Chondrocyte (in vitro differentiated cells): ENCODE measurements around the gene NRXN3. TPM values are rescaled to one million over a fixed set of nuclear protein-coding genes. Genes with fewer than 3 reads are reported as not detected.

ENCODE experiments used
- DNase-seq: peaks from one replicate; pipeline ENCODE4 v3.0.0; 2021; ENCODE audit warnings: mixed read lengths, low spot score
- H3K27ac Mint-ChIP-seq: one replicate; pipeline ENCODE4 v1.8.0; 2021; ENCODE audit warnings: mild to moderate bottlenecking, moderate library complexity, mixed read lengths; ENCODE audit not compliant: unreplicated experiment
- H3K27me3 Mint-ChIP-seq: 2 replicates; pipeline ENCODE4 v1.8.0; 2021; ENCODE audit warnings: low read depth, mixed read lengths
- H3K36me3 Mint-ChIP-seq: 2 replicates; pipeline ENCODE4 v1.8.0; 2021; ENCODE audit warnings: low read depth, mixed read lengths
- H3K4me1 Mint-ChIP-seq: 2 replicates; pipeline ENCODE4 v1.8.0; 2021; ENCODE audit warnings: low read depth, mild to moderate bottlenecking, mixed read lengths
- H3K4me3 Mint-ChIP-seq: one replicate; pipeline ENCODE4 v1.8.0; 2021; ENCODE audit warnings: mild to moderate bottlenecking, moderate library complexity, mixed read lengths; ENCODE audit not compliant: unreplicated experiment
- H3K9me3 Mint-ChIP-seq: 2 replicates; pipeline ENCODE4 v1.8.0; 2021; ENCODE audit warnings: low read depth, mixed read lengths
- CTCF ChIP-seq: fragments of 200-600 bp; sonication (generic); IDR thresholded peaks from 2 replicates; pipeline ENCODE4 v1.5.0; 2021; ENCODE audit warnings: antibody characterized with exemption, mild to moderate bottlenecking, moderate library complexity
- total RNA-seq: library from RNA; stranded (reverse); gene quantifications from 3 replicates; pipeline ENCODE4 v1.2.1, GENCODE V29; 2021

NRXN3 gene
- total RNA-seq, 1 donor from 2014 or later: 7.9 TPM

- Mint-ChIP-seq H3K4me1 (peaks cover 73% of the 10 kb centered on the region), H3K27me3 (no peaks in the 10 kb centered on the region)
These were observed 1411.9 kb downstream of the NRXN3 start for GRCh38 chr14:79581912-79582576.

DNA sequence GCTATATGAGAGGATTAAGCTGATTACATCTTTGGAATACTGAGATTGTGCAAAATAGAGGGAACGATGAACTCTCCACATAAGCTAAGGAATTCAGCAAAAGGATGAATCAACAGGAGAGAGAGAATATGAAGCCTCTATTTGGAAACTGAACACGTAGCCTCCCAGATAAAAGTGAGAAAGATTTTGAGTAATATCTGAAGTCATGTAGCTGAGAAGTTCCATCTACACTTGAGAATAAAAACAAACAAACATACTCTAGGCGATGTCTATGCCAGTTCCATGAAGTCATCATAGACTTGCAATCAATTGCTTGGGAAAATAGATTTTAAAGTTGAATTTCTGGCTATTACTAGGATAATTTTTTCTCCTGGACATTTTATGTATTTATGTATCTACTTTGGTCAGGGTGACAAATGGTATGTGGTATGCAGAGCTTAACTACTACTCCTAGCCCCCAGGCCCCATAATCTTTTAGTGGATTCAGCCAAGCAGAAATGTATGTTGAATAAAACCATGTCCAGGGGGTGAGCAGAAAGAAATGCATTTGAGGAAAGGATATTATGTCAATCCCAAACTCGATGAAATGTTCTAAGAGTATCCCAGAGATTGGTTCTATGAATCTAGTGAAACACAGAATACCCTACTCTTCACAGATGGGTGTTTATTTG, 1413.7 kb downstream of the NRXN3 start:
- Mint-ChIP-seq H3K4me3 (no peak overlapping the region), H3K27ac (peak overlapping the region; percentile 47), H3K9me3 (no peaks in the 10 kb centered on the region), H3K27me3 (no peaks in the 10 kb centered on the region), H3K4me1 (peaks cover 80% of the 10 kb centered on the region), H3K36me3 (no peaks in the 10 kb centered on the region)
- no peak for TF ChIP-seq CTCF
- no peak for DNase-seq

More at GRCh38 chr14:79581912-79582576, 1411.9 kb downstream of the NRXN3 start:
- no peak for DNase-seq
- no peak for TF ChIP-seq CTCF
- no peak overlapping the region for H3K4me3 Mint-ChIP-seq
- no peaks in the 10 kb centered on the region for H3K36me3 Mint-ChIP-seq
- no peaks in the 10 kb centered on the region for H3K9me3 Mint-ChIP-seq
- peak overlapping the region; percentile 67 for H3K27ac Mint-ChIP-seq

DNA sequence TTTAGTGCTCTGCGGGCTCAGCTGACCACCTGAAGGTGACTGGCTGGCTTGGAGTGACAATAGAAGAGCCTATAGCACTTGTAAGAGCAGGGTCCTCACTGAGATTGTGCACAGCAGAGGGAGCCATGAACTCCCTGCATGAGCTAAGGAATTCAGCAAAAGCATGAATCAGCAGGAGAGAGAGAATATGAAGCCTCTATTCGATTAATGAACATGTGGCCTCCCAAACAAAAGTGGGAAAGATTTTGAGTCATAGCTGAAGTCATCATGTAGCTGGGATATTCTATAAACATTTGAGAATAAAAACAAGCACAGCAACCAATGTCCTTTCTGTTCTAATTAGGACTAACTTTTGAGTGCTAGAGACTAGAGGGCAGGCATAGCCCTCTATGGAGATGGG, 1414.5 kb downstream of the NRXN3 start:
- Mint-ChIP-seq H3K9me3 (no peaks in the 10 kb centered on the region), H3K27ac (peak overlapping the region; percentile 47), H3K4me1 (peaks cover 80% of the 10 kb centered on the region), H3K36me3 (no peaks in the 10 kb centered on the region), H3K27me3 (no peaks in the 10 kb centered on the region), H3K4me3 (no peak overlapping the region)
- no peak for DNase-seq
- peak; percentile 69 for TF ChIP-seq CTCF

- Mint-ChIP-seq H3K36me3 (peaks cover 3% of the 10 kb centered on the region), H3K4me1 (peaks cover 69% of the 10 kb centered on the region), H3K27me3 (no peaks in the 10 kb centered on the region), H3K9me3 (peaks cover 10% of the 10 kb centered on the region), H3K27ac (peak overlapping the region; percentile 84), H3K4me3 (no peak overlapping the region)
- DNase-seq: no peak
- TF ChIP-seq CTCF: no peak
These were observed 1415.7 kb downstream of the NRXN3 start for GRCh38 chr14:79585845-79586244.

DNA sequence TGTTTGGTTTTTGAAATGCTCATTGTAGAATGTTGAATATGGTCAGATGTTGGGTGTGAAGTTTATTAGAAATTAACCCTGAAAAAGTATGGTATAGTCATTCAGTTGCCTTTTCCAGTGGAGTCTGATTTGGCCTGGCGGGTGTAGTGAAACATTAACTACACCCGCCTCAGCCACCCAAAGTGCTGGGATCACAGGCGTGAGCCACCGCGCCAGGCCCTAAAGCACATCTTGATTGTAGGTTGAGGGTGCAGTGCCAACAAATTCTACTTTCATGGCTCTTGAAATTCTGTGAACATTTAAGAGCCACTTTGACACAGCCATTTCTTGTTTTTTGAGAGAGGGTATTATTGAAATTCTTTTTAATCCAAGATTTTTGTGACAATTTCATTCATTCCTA, 1416.2 kb downstream of the NRXN3 start:
- Mint-ChIP-seq H3K27me3 (no peaks in the 10 kb centered on the region), H3K4me1 (peaks cover 63% of the 10 kb centered on the region), H3K36me3 (peaks cover 4% of the 10 kb centered on the region), H3K4me3 (no peak overlapping the region), H3K27ac (peak overlapping the region; percentile 84), H3K9me3 (peaks cover 10% of the 10 kb centered on the region)
- no peak for DNase-seq
- TF ChIP-seq CTCF: no peak
